CD4-positive, alpha-beta T cell (primary cell): Measurements from ENCODE around the gene HIVEP3. TPM values are rescaled to one million over a fixed set of nuclear protein-coding genes. Genes with fewer than 3 reads are reported as not detected.

Experiments used
- ATAC-seq: fragments of 200-7000 bp; cut with Tn5 transposase; one replicate; pipeline ENCODE4 v1.10.0; 2022; ENCODE audit warnings: mild to moderate bottlenecking; ENCODE audit not compliant: poor library complexity
- CTCF ChIA-PET: fragments of 350-600 bp; sonication (Branson Sonifier 250); formaldehyde crosslinking; loops from one replicate; lab custom pipeline; 2021; ENCODE audit warnings: antibody characterized with exemption, inconsistent platforms; lab: Charles Lee
- POLR2A ChIA-PET: fragments of 350-600 bp; sonication (Branson Sonifier 250); formaldehyde crosslinking; loops from one replicate; lab custom pipeline; 2021; ENCODE audit warnings: antibody characterized with exemption, inconsistent platforms; lab: Charles Lee
- DNase-seq, 14 experiments: peaks; one replicate each; pipeline ENCODE4 v3.0.0-alpha.2; 2013 to 2020; ENCODE audit warnings: mixed read lengths in 2 of 14
- H3K27ac ChIP-seq, 2 donors: one replicate each; pipeline versions ENCODE4 v1.5.1 to v1.7.0; 2013; ENCODE audit warnings: low read length in 2 of 2, low read depth in 1 of 2, mild to moderate bottlenecking in 1 of 2
- H3K27me3 ChIP-seq, 2 experiments: 1 replicate in 1 of 2; 2 replicates in 1 of 2; pipeline versions ENCODE4 v1.6.1 to v1.7.0; 2013; ENCODE audit warnings: low read length in 2 of 2, control low read depth in 1 of 2, mild to moderate bottlenecking in 1 of 2, moderate library complexity in 1 of 2; ENCODE audit not compliant: insufficient read depth in 2 of 2, control insufficient read depth in 1 of 2
- H3K36me3 ChIP-seq: one replicate; pipeline ENCODE4 v1.6.1; 2013; ENCODE audit warnings: low read length, control low read depth; ENCODE audit not compliant: insufficient read depth
- H3K4me1 ChIP-seq: one replicate; pipeline ENCODE4 v1.6.1; 2013; ENCODE audit warnings: low read length, control low read depth; ENCODE audit not compliant: insufficient read depth
- H3K4me3 ChIP-seq: one replicate; pipeline ENCODE4 v1.5.1; 2013; ENCODE audit warnings: mild to moderate bottlenecking, low read length, moderate library complexity
- H3K9me3 ChIP-seq, 2 experiments: 1 replicate in 1 of 2; 2 replicates in 1 of 2; pipeline versions ENCODE4 v1.6.1 to v1.7.0; 2013; ENCODE audit warnings: low read length in 2 of 2, mild to moderate bottlenecking in 2 of 2, control low read depth in 1 of 2, moderate library complexity in 1 of 2; ENCODE audit not compliant: control insufficient read depth in 1 of 2, insufficient read depth in 1 of 2
- H3K27ac Mint-ChIP-seq: one replicate; pipeline ENCODE4 v1.8.0; 2020; ENCODE audit warnings: mixed read lengths
- H3K27me3 Mint-ChIP-seq: one replicate; pipeline ENCODE4 v1.8.0; 2021; ENCODE audit warnings: mixed read lengths
- H3K36me3 Mint-ChIP-seq: one replicate; pipeline ENCODE4 v1.8.0; 2021; ENCODE audit warnings: low read depth, mixed read lengths
- H3K4me1 Mint-ChIP-seq: one replicate; pipeline ENCODE4 v1.8.0; 2021; ENCODE audit warnings: low read depth, mixed read lengths
- H3K4me3 Mint-ChIP-seq: one replicate; pipeline ENCODE4 v1.8.0; 2020; ENCODE audit warnings: mild to moderate bottlenecking, mixed read lengths
- H3K9me3 Mint-ChIP-seq: one replicate; pipeline ENCODE4 v1.8.0; 2020; ENCODE audit warnings: mixed read lengths
- CTCF ChIP-seq: fragments of 200-600 bp; IDR thresholded peaks from one replicate; pipeline ENCODE4 v1.8.0; 2022; ENCODE audit warnings: antibody characterized with exemption, mild to moderate bottlenecking
- intact Hi-C, 2 experiments: fragments of 100-400 bp; cut with DNase I in 1 of 2; cut with micrococcal nuclease in 1 of 2; formaldehyde crosslinking; loops; one replicate each; pipeline versions ENCODE4 v1.15.1 to v1.9.0; 2023 to 2025; cut with DNase I, micrococcal nuclease
- total RNA-seq, 174 experiments: library from RNA in 2 of 174; stranded (reverse) in 2 of 174; gene quantifications; one replicate each; pipeline ENCODE4 v1.2.3 and lab custom pipeline; 2021 to 2026

The HIVEP3 gene
- total RNA-seq, 2 experiments from 2014 or later: 5.1 to 5.4 TPM

GRCh38 chr1:41704196-41704595, 214.5 kb downstream of the HIVEP3 start:
- TF ChIP-seq CTCF: no peak
- no peak overlapping the region for H3K4me3 Mint-ChIP-seq
- H3K4me1 Mint-ChIP-seq: no peaks in the 10 kb centered on the region
- no peaks in the 10 kb centered on the region for H3K36me3 Mint-ChIP-seq
- no peaks in the 10 kb centered on the region for H3K9me3 Mint-ChIP-seq
- H3K27me3 Mint-ChIP-seq: no peaks in the 10 kb centered on the region
- DNase-seq: no peak
- intact Hi-C loops: no loop called here
- ATAC-seq: no peak
- ChIA-PET POLR2A (interaction anchor here (1.4 kb wide), 1 partner anchor 21 kb away, joined by 3 read pairs; no protein-coding TSS in a partner anchor), CTCF (no interaction called here)
- Histone ChIP-seq H3K27me3 (no peaks in the 10 kb centered on the region), H3K36me3 (no peaks in the 10 kb centered on the region), H3K4me3 (no peak overlapping the region), H3K9me3 (no peaks in the 10 kb centered on the region), H3K27ac (no peak overlapping the region), H3K4me1 (peaks cover 7% of the 10 kb centered on the region)
- H3K27ac Mint-ChIP-seq: no peak overlapping the region

DNA sequence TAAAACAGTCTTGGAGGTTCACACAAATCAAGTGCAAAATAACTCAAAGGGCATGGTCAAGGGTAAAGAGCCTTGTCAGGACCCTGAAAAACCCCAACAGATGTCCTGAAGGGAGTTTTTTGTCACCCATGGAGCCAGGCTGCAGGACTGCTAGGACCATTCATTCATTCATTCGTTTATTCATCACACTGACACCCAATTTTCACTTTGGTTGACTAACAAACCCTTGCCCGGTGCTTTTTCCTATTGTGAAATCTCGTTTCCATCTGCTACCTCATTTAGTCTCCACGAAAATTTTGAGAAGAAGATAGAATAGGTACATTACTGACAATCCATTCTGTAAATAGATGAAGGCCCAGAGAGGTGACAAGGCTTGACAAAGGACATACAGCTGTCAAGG, 216.0 kb downstream of the HIVEP3 start:
- Mint-ChIP-seq H3K27me3 (no peaks in the 10 kb centered on the region), H3K27ac (no peak overlapping the region), H3K9me3 (no peaks in the 10 kb centered on the region), H3K4me1 (no peaks in the 10 kb centered on the region), H3K4me3 (no peak overlapping the region), H3K36me3 (no peaks in the 10 kb centered on the region)
- ChIA-PET POLR2A (no interaction called here), CTCF (no interaction called here)
- no peak for DNase-seq
- intact Hi-C loops: no loop called here
- H3K27me3 ChIP-seq: no peaks in the 10 kb centered on the region
- no peak overlapping the region for H3K4me3 ChIP-seq
- no peak for TF ChIP-seq CTCF
- H3K27ac ChIP-seq: no peak overlapping the region
- H3K36me3 ChIP-seq: no peaks in the 10 kb centered on the region
- peaks cover 9% of the 10 kb centered on the region for H3K4me1 ChIP-seq
- ATAC-seq: no peak
- no peaks in the 10 kb centered on the region for H3K9me3 ChIP-seq

GRCh38 chr1:41700986-41701535, 217.7 kb downstream of the HIVEP3 start:
- H3K27ac ChIP-seq: no peak overlapping the region
- no peaks in the 10 kb centered on the region for H3K36me3 ChIP-seq
- ChIA-PET POLR2A (no interaction called here), CTCF (no interaction called here)
- Mint-ChIP-seq H3K4me1 (no peaks in the 10 kb centered on the region), H3K36me3 (no peaks in the 10 kb centered on the region), H3K4me3 (no peak overlapping the region), H3K9me3 (no peaks in the 10 kb centered on the region), H3K27me3 (no peaks in the 10 kb centered on the region), H3K27ac (no peak overlapping the region)
- DNase-seq (no peak), ATAC-seq (no peak)
- no peak overlapping the region for H3K4me3 ChIP-seq
- no peaks in the 10 kb centered on the region for H3K27me3 ChIP-seq
- no peak for TF ChIP-seq CTCF
- intact Hi-C loops: no loop called here
- H3K4me1 ChIP-seq: peaks cover 9% of the 10 kb centered on the region
- no peaks in the 10 kb centered on the region for H3K9me3 ChIP-seq
